NCI-H748 treated with DMSO at 0.1 percent for 48 hours (cell line): Measurements from ENCODE around the gene C19orf38.
"Not testable (repeated sequence)": the region's sequence is repeated elsewhere in the genome, so short reads cannot be mapped to it uniquely, and the experiment has no call there.

Source experiments
- DNase-seq: peaks from one replicate; lab custom pipeline; 2025; lab: John Stamatoyannopoulos, UW

C19orf38 gene

GRCh38 chr19:10852098-10852800, 4.0 kb downstream of the C19orf38 start:
- DNase-seq, result no peak

- DNase-seq, result no peak
These were observed 4.7 kb downstream of the C19orf38 start for GRCh38 chr19:10852941-10853340.

GRCh38 chr19:10854350-10855089, 6.3 kb downstream of the C19orf38 start:
- DNase-seq, result no peak

GRCh38 chr19:10855879-10856522, 7.8 kb downstream of the C19orf38 start:
- DNase-seq, result no peak

- DNase-seq, result not testable (repeated sequence)
These were observed 8.7 kb downstream of the C19orf38 start for GRCh38 chr19:10856899-10857298.

GRCh38 chr19:10858204-10858828, 10.1 kb downstream of the C19orf38 start:
- DNase-seq, result no peak

GRCh38 chr19:10861103-10861651, 13.0 kb downstream of the C19orf38 start:
- no peak for DNase-seq

- DNase-seq, result no peak
These were observed 14.4 kb downstream of the C19orf38 start for GRCh38 chr19:10862561-10863106.

- no peak for DNase-seq
These were observed 15.0 kb downstream of the C19orf38 start for GRCh38 chr19:10863107-10863717.

GRCh38 chr19:10864538-10864899, 16.3 kb downstream of the C19orf38 start:
- peak; percentile 31 for DNase-seq

- DNase-seq, result no peak
These were observed 18.3 kb downstream of the C19orf38 start for GRCh38 chr19:10866495-10866894.

GRCh38 chr19:10868872-10869547, 20.8 kb downstream of the C19orf38 start:
- DNase-seq, result no peak

GRCh38 chr19:10869872-10870311, 21.7 kb downstream of the C19orf38 start:
- not testable (repeated sequence) for DNase-seq

GRCh38 chr19:10870501-10870954, 22.3 kb downstream of the C19orf38 start:
- DNase-seq, result no peak

GRCh38 chr19:10870955-10871603, 22.9 kb downstream of the C19orf38 start, which contains the start of gene CARM1:
Gene CARM1 (plus strand): TSS chr19:10871553. CDS start chr19:10871703, 150 bp downstream.
- peak; percentile 93 for DNase-seq

GRCh38 chr19:10871711-10872545, 23.7 kb downstream of the C19orf38 start:
- DNase-seq, result no peak

- DNase-seq, result no peak
These were observed 24.4 kb downstream of the C19orf38 start for GRCh38 chr19:10872546-10873107.

- no peak for DNase-seq
These were observed 25.8 kb downstream of the C19orf38 start for GRCh38 chr19:10874024-10874423.
